ENCODE measurements around the gene TP53I13. TPM values are rescaled to one million over a fixed set of nuclear protein-coding genes. Genes with fewer than 3 reads are reported as not detected.
A peak's percentile ranks its signal among the peaks of the same experiment; 100 is the strongest.

Gene TP53I13
- total RNA-seq, 1 donor = 41.8 TPM

DNA sequence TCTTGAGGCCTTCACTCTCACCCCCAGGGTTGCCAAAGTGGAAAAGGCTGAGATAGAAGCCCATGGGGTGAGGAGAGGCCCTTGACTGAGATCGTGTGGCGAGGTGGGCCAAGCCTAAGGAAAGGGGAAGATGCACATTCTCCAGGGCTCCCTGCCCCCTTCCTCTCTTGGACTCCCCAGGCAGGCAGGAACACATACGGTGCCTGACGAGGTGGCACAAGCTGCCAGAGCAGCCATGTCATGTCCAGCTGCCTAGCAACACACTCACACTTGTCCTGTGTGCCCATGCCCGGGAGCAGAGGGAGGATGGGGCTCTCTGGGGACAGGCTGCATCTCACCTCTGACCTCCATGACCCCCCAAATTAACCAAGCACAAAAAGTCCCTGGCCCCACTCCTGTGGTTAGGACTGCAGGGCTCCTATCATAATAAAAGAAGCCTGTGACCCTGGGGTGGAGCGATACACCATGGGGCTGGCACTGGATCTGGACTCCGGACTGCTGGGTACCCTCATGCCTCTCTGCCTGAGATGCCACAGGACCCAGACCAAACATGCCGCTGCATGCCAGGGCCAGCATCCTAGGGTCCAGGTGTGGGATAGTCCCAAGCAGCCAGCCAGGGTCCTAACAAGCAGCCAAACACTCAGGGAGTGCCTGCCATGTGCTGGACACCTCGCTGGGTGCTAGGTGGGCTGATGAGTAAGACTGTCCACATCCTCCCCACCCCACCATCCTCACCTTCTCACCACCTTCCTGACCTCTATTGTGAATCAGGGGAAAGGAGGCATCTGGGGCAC is 18.4 kb downstream of the TP53I13 start:
- H3K4me3 ChIP-seq (ENCODE audit: low read depth, low read length) = peak overlapping the region; percentile 83
- DNase-seq (ENCODE audit: low read depth) = no peak
- TF ChIP-seq, protein P1, sequence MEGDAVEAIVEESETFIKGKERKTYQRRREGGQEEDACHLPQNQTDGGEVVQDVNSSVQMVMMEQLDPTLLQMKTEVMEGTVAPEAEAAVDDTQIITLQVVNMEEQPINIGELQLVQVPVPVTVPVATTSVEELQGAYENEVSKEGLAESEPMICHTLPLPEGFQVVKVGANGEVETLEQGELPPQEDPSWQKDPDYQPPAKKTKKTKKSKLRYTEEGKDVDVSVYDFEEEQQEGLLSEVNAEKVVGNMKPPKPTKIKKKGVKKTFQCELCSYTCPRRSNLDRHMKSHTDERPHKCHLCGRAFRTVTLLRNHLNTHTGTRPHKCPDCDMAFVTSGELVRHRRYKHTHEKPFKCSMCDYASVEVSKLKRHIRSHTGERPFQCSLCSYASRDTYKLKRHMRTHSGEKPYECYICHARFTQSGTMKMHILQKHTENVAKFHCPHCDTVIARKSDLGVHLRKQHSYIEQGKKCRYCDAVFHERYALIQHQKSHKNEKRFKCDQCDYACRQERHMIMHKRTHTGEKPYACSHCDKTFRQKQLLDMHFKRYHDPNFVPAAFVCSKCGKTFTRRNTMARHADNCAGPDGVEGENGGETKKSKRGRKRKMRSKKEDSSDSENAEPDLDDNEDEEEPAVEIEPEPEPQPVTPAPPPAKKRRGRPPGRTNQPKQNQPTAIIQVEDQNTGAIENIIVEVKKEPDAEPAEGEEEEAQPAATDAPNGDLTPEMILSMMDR (IDR thresholded peaks at IDR 0.05; ENCODE audit: insufficient read depth, low read length) = no peak

DNA sequence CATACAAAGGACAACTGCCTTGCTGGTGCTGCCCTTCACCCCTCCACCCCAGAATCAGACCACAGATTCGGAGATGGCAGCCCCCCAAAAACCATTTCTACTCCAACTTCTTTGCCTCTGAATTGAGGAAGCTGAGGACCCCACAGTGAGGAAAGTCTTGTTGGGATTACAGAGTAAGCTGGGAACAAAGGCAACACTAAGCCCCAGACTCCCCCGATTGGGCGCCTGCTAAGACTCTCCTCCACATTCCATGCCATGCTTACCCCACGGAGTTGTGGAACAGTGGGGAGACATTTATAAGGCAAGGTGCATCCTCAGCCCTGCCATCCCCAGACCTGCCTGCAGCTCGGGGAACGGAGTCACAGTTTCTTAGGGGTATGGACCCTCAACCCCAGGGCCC is 19.1 kb downstream of the TP53I13 start:
- peak overlapping the region; percentile 83 for H3K4me3 ChIP-seq (ENCODE audit: low read depth, low read length)

DNA sequence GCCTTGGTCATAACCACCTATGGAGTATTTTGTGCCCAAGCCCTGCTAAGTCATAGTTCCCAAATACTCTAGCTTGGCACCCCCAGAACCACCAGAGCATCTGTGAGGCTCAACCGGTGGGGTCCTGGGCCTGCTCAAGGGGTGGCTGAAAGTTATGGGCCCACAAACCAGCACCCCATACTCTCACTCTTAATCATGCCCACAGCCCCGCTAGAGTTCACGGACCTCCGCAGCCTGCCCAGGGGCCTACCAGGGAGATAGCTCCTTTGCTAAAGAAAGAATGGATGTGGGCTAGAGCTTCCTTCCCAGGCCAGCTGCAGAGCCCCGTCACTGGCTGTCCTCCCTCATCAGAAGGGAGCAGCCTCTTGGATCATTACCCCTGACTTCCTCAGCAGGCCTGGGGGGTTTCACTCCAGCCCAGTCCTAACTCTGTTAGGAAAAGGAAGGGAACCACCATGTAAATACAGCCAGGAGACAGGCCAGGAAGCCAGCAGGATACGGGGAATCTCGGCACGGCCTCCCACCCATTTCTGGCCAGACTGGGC is 19.6 kb downstream of the TP53I13 start:
- TF ChIP-seq, protein P1 (IDR thresholded peaks at IDR 0.05; ENCODE audit: insufficient read depth, low read length) = no peak
- H3K4me3 ChIP-seq (ENCODE audit: low read depth, low read length) = peak overlapping the region; percentile 83
- DNase-seq (ENCODE audit: low read depth) = no peak

More for the DNA sequence above, 19.1 kb downstream of the TP53I13 start:
- TF ChIP-seq, protein P1 (IDR thresholded peaks at IDR 0.05; ENCODE audit: insufficient read depth, low read length) = no peak
- DNase-seq (ENCODE audit: low read depth) = no peak

DNA sequence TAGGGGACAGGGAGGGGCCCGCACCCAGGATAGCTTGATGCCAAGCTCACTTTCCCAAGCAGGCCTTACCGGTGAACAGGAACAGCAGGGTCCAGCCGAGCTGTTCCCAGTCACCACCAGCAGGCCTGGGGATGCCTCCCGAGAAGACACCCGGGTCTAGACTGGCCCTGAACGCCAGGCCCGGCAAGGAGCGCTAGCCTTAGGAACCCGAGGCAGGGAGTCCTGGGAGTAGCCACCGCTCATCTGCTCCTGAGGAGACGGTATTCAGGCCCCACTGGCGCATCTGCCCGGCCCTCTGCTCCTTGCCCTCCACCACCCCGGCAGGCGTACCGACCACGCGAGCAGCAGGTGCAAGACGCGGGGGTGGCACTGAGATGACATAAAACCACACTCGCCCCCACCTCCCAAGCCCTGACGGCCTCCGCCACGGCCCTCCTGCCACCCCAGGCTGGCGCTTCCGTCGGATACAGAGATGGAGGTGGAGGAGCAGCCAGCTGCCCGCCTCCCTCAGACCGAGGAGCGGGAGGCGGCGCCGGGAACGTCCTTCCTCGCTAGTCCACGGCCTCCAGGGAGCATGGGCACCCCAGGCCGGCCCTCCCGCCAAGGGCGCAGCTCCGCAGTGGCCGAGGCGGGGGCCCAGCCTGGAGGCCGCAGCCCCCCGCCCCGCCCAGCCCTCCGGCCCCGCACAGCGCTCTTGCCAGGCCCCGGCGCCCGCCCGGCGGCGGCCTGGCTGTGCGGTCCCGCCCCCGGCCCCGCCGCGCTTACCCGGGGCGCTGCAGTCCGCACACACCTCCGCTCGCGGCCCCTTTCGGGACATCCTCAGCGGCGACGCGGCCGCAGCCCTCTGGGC is 20.3 kb downstream of the TP53I13 start:
- no peak for DNase-seq (ENCODE audit: low read depth)
- peak overlapping the region; percentile 83 for H3K4me3 ChIP-seq (ENCODE audit: low read depth, low read length)
- TF ChIP-seq, protein P1 (IDR thresholded peaks at IDR 0.05; ENCODE audit: insufficient read depth, low read length) = no peak

DNA sequence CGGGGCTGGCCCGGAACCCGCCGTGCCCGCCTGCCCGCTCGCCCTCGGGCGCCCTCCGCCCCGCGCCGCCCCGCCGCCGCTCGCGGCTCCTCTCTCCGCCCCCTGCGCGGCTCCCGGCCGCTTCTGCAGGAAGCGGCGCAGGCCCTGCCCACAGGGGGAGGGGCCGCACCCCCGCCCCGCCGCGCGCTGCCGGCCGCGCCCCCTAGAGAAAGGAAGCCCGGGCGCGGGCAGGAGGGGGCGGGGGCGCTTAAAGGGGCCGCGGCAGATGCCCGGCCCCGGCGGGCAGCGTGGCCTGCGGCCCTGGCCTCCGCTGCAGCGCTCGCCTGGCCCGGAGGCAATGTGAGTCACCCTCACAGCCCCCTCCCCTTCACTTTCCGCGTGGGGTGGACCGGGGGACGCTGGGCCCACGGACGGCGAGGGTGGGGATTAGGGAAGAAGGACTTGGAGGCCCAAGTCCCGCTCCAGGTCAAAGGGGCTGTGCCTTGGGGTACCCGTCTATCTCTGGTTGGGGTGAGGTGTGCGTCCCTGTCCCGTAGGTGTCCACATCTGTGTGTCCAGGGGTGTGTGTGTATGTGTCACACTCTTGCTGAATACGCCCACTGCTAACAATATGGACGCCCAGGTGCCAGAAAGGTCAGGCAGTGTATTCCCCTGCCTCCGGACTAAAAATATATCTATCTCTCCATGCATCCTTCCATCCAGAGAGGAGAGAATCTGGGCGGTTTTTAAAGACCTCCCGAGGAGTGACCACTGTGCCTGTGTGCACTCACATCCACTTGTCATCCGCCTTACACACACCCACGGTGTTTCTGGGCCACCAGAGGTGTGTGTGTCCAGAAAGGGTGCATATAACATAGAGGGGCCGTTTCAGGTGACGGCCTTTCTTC is 21.3 kb downstream of the TP53I13 start, which contains the start of gene GIT1:
TSS of gene GIT1 (minus strand) at position 125 of the 887 bp plus-strand sequence. CDS start 270 bp downstream, outside the sequence.
- TF ChIP-seq, protein P1 (IDR thresholded peaks at IDR 0.05; ENCODE audit: insufficient read depth, low read length) = no peak
- H3K4me3 ChIP-seq (ENCODE audit: low read depth, low read length) = peak within 1 kb of the TSS; percentile 83
- DNase-seq (ENCODE audit: low read depth) = peak; percentile 71

All from fibroblast of the aortic adventitia (primary cell).